22Rv1 (cell line): ENCODE results near the gene ACER1.

ENCODE experiments used
- CTCF ChIP-seq: fragments of 450-650 bp; IDR thresholded peaks from 2 replicates; pipeline ENCODE4 v1.5.1; 2017; ENCODE audit warnings: mild to moderate bottlenecking
- ZFX ChIP-seq: fragments of 450-650 bp; IDR thresholded peaks from 2 replicates; pipeline ENCODE4 v1.6.1; 2017; ENCODE audit warnings: antibody characterized with exemption, borderline replicate concordance

- TF ChIP-seq CTCF (no peak), ZFX (no peak)
Observed at GRCh38 chr19:6383188-6383587, 49.8 kb upstream of the ACER1 start.
